NCI-H146 treated with DMSO at 0.1 percent for 48 hours (cell line): ENCODE results near the gene EI24.

ENCODE experiments used
- DNase-seq: peaks from one replicate; lab custom pipeline; 2025; ENCODE audit not compliant: unreplicated experiment; lab: John Stamatoyannopoulos, UW

EI24 gene

DNA sequence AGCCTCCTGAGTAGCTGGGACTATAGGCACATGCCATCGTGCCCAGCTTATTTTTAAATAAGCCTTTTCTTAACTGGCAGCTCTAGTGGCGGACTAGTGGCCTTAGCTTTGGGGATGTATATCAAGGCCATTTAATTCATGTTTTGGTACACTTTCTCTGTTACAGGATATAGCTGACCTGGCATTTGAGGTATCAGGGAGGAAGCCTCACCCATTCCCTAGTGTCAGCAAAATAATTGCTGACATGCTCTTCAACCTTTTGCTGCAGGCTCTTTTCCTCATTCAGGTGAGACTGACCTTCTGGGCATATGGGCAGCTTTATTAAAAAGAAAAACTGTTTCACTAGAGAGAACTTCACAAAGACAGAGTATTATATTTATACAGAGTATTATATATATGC is 9.5 kb downstream of the EI24 start:
- no peak for DNase-seq

DNA sequence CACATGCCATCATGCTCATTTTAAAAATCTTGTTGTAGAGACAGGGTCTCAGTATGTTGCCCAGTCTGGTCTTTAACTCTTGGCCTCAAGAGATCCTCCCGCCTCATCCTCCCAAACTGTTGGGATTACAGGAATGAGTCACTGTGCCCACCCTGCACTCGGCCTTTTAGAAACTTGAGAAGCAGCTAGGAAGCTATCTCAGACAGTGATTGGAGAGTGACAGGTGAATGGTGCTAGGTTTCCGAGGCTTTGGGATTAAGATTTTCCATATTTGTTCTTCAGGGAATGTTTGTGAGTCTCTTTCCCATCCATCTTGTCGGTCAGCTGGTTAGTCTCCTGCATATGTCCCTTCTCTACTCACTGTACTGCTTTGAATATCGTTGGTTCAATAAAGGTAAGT is 10.5 kb downstream of the EI24 start:
- DNase-seq = no peak

DNA sequence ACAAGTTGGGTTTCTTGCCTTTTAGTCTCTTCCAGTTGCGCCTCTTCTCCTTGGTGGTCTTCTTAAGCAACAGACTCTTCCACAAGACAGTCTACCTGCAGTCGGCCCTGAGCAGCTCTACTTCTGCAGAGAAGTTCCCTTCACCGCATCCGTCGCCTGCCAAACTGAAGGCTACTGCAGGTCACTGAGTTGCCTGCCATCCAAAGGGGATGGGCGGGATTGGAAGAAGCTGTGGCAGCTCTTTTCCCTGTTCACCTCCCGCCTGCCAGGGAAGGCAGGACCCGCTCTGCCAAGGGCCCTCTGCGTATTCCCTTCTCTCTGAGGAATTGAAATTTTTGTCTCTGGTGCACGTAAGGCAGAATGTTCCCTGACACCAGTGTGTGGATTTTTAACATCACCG is 14.2 kb downstream of the EI24 start:
- DNase-seq = no peak

DNA sequence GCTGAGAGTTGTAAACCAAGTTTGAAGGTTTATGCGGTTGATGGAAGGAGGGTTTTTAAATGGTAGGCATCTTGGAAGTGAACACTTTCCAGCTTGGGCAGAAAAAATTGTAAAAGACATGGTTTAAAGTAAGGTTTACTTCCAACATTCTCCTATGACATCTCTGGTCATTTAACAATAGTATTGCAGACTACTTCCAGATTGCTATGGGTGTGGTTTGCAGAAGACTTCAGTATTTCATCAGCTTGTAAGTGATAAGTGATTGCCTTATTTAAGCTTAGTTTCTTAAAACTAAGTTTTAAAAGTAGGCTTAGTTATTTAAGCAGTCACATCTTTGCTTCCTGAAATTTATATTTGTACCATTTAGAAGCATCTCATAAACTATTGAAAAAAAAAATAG is 16.2 kb downstream of the EI24 start:
- DNase-seq = no peak

DNA sequence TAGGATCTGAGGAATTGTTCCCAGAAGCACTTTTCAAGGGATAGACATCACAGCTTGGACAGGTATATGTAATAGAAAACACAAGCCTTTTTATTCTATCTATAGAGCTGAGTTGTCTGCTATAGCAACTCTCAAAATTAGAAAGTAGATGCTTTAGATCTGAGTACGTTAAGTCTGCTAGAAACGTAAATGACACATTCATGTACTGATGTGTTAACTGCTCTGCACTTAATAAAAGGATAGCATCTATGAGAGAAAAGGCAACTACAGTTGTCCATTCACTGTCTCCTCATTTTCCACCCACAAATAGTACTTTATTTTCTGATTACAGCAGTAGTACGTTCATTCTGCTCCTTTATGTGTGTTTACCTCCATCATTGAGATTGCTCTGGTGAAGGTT is 17.3 kb downstream of the EI24 start:
- DNase-seq = no peak

DNA sequence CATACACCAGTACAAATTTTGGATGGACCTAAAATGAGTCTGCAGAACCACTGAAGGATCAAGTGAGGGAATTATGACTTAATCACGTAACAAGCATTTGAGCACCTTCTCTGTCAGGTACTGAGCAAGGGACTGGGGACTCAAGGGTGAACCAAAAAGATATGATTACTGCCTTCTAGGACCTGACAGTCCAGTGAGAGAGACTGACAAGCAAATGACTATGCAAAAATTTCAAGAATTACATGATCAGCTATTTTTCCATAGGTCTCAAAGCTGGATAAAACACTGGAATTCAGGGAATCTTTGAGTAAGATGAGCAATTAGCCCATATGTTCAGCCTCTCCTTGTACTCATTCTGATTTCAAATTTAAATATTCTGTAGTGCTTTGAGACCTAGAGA is 18.2 kb downstream of the EI24 start:
- no peak for DNase-seq

DNA sequence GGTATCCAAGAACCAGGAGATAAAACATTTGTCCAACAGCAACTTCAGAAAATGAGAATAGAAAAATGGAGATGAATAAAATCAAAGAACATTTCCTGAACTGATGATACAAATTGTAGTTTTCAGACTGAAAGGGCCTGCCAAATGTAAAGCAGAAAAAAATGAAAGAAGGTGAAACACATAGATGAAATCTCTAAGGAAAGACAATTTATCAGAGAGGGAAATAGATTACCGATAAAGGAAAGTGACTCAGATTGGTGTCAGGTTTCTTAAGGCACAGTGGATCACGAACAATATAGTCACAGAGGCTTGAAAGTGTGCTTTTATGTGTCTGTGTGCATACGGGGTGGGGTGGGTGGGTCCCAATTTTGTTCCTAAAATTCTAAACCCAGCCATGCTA is 19.2 kb downstream of the EI24 start:
- no peak for DNase-seq

DNA sequence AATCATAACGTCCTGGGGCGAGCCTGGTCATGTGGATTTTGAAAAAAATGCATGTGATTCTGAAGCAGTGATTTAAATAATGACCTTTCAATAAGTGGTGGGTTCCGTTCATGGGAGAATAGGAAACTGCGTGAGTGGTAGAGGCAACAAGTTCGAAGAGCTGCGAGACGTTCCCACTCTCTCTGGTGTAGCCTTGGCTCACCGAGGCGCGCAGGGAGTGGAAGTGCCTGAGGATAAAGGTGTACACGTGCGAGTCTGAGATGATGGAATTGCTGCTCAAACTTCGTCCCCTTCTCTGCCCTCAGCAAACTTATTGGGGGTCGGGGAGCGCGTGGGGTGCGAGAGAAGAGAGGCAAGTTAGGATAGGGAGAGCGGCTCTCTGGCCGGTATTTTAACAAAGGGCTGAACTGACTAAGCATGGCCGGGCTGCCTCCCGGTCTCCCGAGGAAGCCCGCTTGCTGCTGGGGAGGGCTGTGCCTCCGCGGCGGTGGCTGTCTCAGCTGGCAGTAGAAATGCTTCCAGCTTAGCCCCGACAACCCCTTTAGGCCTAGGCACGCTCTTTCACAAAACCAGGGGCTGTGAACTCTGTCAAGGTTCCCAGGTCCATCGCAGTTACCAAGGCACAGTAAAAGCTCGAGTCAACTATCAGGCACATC is 22.5 kb downstream of the EI24 start:
- DNase-seq = peak; percentile 66

DNA sequence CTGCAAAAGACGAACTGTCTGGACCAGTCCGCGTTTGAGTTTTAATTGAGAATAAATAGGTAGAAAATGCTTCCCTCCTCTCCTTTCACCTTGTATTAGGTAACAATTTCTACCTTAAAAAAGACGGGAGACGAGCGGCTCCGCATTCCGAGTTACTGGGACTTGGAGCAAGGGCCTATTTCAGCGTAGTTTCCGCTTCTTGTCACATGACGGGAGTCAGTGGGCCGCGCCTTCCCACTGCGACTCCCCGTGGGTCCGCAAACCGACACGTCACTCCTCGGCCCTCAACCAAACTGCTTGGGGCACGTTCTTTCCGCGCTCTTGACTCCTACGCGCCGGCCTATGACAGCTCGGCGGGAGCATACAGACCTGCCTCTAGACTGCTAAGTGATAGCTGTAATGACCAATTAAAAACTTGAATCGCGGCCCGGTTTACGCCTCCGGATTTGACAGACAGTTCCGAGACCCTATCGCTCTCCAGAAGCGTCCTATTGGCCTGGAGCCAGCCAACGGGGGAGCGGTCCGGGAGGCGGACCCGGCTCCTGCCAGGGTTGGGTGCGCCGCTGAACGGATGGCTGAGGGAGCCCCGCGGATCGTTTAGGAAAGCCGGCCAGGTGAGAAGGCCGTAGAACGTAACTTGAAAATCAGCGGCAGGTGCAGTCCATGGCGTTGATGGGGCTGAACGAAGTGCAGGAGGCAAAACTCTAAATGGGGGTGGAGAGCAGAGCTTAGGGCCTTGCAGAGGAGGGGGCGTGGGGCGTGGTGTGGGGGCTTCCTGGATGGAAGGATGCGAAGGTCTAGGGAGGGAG is 23.2 kb downstream of the EI24 start, which contains the start of gene STT3A:
STT3A (plus strand) TSS at position 548 of the 809 bp plus-strand sequence. CDS start 3,064 bp downstream, outside the sequence.
- DNase-seq = peak; percentile 99

DNA sequence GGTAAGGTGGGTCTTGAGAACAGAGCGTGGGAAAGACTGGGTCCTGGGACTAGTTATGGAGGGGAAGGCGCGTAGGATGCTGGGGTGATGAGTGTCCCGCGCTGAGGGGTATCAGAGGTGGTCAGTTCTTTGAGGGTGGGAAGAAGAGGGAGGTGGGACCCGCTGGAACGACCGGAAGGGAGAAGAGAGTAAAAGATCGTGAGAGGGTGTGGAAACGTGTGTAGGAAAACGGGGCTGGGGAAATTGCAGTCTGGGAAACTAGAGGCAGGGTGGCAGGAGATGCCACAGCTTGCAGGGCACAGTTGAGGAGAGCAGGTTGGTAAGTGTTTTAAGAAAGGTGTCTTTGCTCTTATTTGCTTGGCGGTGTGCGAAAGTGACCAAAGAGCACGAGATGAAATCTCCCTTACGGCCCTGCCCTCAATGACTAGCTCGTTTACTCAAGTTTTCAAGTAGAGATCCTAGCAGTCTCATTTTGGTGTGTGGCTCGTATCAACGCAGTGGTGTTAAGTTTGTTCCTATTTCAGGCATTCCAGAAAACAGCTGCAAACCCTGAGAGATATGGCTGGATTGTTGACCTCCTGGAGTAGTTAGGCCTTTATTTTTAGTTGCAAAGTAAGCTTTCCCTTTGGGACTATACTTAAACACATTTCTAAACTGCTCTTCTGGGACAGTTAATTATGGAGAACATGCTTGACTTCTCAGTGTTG is 24.0 kb downstream of the EI24 start:
- DNase-seq = peak; percentile 62

DNA sequence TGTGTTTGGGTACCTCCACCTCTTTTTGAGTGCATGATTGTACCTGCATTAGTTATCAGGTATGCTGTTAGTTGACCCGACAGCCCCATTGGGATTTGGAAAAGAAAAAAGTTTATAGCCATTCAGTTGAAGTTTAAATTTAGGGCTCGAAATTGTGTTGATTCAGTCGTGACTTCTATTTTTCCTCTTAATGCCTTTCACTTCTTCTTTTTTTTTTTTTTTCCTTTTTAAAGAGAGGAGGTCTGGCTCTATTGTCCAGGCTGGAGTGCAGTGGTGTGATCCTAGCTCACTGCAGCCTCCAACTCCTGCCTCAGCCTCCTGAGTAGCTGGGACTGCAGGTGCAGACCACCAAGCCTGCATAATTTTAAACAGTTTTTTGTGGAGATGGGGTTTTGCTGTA is 25.7 kb downstream of the EI24 start:
- no peak for DNase-seq

DNA sequence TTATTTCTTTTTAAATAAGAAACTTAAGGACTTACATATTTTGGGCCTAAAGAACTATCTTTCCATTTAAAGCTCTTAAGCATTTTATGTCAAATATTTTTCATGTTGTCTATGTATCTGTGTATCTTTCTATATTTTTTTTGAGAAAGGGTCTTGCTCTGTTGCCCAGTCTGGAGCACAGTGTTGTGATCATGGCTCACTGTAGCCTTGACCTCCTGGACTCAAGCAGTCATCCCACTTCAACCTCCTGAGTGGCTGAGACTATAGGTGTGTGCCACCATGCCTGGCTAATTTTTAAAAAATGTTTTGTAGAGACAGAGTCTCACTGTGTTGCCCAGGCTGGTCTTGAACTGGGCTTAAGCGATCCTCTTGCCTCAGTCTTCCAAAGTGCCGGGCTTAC is 31.4 kb downstream of the EI24 start:
- DNase-seq = no peak

DNA sequence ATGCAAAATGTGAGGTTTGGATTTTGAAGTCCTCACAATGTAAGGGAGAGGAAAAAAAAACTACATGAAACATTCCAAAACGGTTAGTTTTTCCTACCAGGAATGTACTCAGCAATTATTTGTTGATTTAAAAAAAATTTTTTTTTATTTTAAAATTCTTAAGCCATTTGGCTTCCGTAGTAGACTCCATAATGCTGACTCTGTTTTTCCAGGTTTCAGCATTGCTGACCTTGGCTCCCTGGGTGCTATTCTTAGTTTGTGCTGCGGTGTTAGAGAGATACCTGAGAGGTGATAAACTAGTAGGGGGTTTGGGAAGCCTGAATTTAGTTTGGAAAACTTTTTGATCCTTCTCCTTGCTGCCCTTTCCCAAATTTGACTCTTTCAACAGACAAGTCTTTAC is 33.9 kb downstream of the EI24 start:
- no peak for DNase-seq

DNA sequence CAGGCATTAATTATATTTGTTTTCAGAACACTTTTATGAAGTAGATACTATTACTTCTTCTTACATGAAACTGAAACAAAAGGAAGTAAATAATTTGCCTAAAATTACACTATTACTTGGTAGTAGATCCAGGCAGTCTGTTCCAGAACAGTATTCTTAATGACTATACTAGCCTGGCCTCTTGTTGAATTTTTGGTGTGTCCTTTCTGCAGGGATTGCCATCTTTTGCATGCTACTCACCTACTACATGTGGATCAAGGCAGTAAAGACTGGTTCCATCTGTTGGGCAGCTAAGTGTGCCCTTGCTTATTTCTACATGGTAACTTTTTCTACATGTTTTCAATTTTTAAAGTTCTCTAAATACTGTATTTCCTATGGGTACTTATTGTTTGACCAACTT is 36.1 kb downstream of the EI24 start:
- DNase-seq = no peak

DNA sequence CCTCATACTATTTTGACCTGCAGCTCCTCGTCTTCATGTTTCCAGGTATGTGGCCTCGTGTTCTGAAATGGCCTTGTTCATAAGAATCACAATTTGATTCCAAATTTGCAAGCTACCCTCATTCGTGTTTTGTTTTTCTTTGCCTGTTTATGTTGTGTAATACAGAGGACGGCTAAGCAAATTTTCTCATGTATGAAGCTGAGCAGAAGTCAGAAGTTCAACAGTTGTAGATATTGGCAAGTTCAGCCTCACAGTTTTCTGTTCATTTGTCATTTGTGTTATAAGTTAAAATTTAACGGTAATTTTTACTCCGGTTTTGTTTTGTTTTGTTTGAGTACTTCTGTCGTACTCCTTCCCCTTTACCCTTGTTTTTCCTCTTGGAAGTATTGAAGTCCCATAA is 40.3 kb downstream of the EI24 start:
- DNase-seq = no peak

DNA sequence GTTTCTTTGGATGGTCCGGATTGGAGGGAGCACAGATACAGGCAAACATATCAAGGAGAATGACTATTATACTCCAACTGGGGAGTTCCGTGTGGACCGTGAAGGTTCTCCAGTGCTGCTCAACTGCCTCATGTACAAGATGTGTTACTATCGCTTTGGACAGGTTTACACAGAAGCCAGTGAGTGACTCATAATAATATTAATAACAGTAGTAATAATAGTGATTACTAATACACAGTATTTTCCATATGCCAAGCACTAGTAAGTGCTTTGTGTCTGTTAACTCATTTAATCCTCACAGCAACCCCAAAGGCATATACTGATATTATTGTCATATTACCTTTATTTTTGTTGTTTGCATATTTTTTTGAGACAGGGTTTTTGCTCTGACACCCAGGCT is 49.1 kb downstream of the EI24 start:
- DNase-seq = no peak

DNA sequence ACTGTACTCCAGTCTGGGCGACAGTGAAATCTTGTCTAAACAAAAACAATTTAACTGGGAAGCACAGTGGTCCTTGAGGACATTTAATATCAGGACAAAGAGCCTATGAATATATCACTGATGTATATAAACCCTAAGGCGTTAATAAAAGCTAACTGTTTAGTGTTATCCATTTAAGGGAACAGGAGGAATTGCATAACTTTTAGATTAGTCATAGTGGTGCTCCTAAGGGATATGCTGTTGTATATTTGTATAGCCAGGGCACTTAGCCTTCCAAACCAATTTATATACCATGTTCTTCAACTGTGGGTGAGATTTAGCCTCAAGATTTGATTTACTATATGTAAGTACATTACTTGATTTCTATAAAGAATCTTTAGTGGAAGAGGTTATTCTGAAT is 52.7 kb downstream of the EI24 start:
- no peak for DNase-seq

DNA sequence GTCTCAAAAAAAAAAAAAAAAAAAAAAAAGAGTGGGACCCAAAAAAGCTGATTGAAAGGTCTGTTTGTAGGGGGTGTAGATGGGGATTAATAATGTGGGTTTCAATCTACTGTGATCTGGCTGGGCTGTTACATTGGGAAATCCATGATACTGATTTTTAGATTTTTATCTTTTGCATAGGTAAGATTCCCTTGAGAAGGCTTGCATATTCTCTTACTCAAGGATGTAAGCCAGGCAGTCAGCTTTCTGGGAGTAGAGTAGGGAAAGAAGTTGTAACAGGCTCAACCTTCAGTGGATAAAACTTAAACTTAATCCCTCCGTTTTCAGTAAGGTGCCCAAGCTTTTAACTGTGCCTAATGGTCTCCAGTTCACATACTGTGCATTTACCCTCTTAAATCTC is 53.8 kb downstream of the EI24 start:
- DNase-seq = no peak

DNA sequence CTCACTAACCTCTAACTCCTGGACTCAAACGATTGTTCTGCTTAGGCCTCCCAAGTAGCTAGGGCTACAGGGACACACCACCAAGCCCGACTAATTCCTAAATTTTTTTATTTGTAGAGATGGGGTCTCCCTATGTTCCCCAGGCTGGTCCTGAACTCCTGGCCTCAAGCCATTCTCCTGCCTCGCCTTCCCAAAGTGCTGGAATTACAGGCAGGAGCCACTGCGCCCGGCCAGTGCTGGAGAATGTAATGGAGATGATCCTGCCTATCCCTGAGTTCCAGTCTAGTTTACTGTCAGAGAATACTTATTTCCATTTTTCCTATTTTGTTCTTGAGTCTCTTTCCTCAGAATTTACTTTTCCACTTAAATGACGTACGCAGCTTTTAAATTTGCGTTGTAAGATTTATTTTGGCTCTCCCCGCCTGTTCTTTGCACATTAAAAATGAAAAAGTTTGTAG is 55.5 kb downstream of the EI24 start, which contains the start of gene CHEK1:
CHEK1 (plus strand) TSS at position 408 of the 458 bp plus-strand sequence. CDS start 1,606 bp downstream, outside the sequence.
- DNase-seq = no peak

DNA sequence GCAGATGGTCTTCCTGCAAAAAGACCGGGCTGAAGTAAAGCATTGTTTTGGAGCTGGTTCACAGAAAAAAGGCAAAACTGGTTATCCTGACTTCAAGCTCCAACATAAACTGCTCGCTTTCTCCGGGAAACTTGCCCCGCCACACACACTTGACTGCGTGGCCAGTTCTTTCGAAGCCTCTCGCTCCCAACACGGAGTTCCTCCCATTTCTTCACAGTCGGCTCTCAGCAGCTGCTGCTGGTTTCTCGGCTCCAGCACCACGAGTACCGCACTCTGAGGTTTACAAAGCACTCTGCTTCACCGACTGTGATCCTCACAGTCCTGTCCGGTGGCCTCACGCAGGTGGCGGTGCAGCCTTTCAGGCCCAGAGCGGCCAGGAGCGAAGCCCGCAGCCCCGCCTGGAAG is 56.0 kb downstream of the EI24 start:
- DNase-seq = no peak

DNA sequence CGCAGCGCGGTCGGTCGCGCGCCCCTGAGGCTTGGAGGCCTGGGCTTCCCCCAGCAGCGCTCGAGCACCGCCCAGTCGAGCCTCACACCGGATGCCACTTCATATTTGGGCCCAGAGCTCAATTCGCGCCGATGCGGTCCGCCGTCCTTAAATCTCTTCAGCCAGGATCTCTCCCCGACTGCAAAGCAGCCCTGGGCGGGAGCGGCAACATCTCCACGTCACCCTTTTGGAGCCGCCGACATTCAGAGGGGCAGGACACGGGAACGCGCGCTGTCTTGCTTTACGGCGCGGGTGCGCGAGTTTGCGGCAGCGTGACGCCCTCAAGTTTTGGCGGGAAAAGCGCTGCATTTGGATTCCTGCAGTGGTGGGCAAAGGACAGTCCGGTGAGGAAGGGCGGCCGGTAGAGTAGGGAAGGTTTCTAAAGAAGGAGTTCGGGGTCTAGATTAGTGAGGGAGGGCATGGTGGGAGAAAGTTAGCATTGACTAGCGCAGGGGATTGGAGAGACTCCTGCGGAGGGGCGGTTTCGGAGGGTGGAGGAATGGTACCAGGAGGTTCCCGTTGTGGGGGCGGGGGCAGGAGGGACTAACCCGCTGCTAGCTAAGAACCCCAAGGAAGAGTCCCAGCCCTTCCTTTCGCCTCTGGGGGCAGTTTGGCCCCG is 56.5 kb downstream of the EI24 start:
- peak; percentile 88 for DNase-seq
